WTC11 (cell line): ENCODE results near the gene TRAF3IP3. TPM values are rescaled to one million over a fixed set of nuclear protein-coding genes. Genes with fewer than 3 reads are reported as not detected.
A peak's percentile ranks its signal among the peaks of the same experiment; 100 is the strongest.

Experiments used
- ATAC-seq: fragments of 200-7000 bp; cut with Tn5 transposase; 2 replicates; pipeline ENCODE4 v1.10.0; 2021; ENCODE audit warnings: mild to moderate bottlenecking, moderate library complexity
- CTCF ChIA-PET: fragments of 300-600 bp; sonication (Branson Sonifier 250); formaldehyde crosslinking; loops from one replicate; lab custom pipeline; 2021; ENCODE audit warnings: antibody characterized with exemption; lab: Charles Lee
- POLR2A ChIA-PET: fragments of 350-600 bp; sonication (Branson Sonifier 250); formaldehyde crosslinking; loops from one replicate; lab custom pipeline; 2021; ENCODE audit warnings: antibody characterized with exemption; lab: Charles Lee
- DNase-seq: peaks from one replicate; pipeline ENCODE4 v3.0.0; 2021; ENCODE audit warnings: low spot score
- H3K27ac Mint-ChIP-seq: 2 replicates; pipeline ENCODE4 v1.8.0; 2021; ENCODE audit warnings: mixed read lengths
- H3K27me3 Mint-ChIP-seq: 2 replicates; pipeline ENCODE4 v1.8.0; 2021; ENCODE audit warnings: low read depth, mild to moderate bottlenecking, moderate library complexity, mixed read lengths
- H3K36me3 Mint-ChIP-seq: 2 replicates; pipeline ENCODE4 v1.8.0; 2021; ENCODE audit warnings: mixed read lengths
- H3K4me1 Mint-ChIP-seq: 2 replicates; pipeline ENCODE4 v1.8.0; 2022; ENCODE audit warnings: mixed read lengths
- H3K4me3 Mint-ChIP-seq: 2 replicates; pipeline ENCODE4 v1.8.0; 2021; ENCODE audit warnings: mild to moderate bottlenecking, moderate library complexity, mixed read lengths
- H3K9me3 Mint-ChIP-seq: 2 replicates; pipeline ENCODE4 v1.8.0; 2021; ENCODE audit warnings: mixed read lengths
- ATF3 ChIP-seq: sonication (generic); formaldehyde crosslinking; conservative IDR thresholded peaks from 2 replicates; pipeline ENCODE4 v1.8.1; 2022; ENCODE audit warnings: mild to moderate bottlenecking, missing genetic modification reagents
- CREM ChIP-seq: sonication (generic); formaldehyde crosslinking; IDR thresholded peaks from 2 replicates; pipeline ENCODE4 v1.8.1; 2022; ENCODE audit warnings: mild to moderate bottlenecking, missing genetic modification reagents, moderate library complexity
- CTCF ChIP-seq: fragments of 200-600 bp; IDR thresholded peaks from 2 replicates; pipeline ENCODE4 v1.8.0; 2022; ENCODE audit warnings: antibody characterized with exemption
- FOXJ3 ChIP-seq: sonication (generic); formaldehyde crosslinking; IDR thresholded peaks from 2 replicates; pipeline ENCODE4 v1.9.0; 2021; ENCODE audit warnings: missing genetic modification reagents, mild to moderate bottlenecking, borderline replicate concordance
- FOXK1 ChIP-seq: sonication (generic); formaldehyde crosslinking; IDR thresholded peaks from 2 replicates; pipeline ENCODE4 v1.8.0; 2022; ENCODE audit warnings: mild to moderate bottlenecking, moderate library complexity, missing genetic modification reagents
- FOXP4 ChIP-seq: sonication (generic); formaldehyde crosslinking; IDR thresholded peaks from 2 replicates; pipeline ENCODE4 v1.8.0; 2022; ENCODE audit warnings: mild to moderate bottlenecking, missing genetic modification reagents
- IRF2 ChIP-seq: sonication (generic); formaldehyde crosslinking; IDR thresholded peaks from 2 replicates; pipeline ENCODE4 v1.8.0; 2022; ENCODE audit warnings: low read depth, missing genetic modification reagents, borderline replicate concordance
- MXD4 ChIP-seq: fragments of 250-450 bp; sonication (Bioruptor Pico); IDR thresholded peaks from 2 replicates; pipeline ENCODE4 v1.8.0; 2021; ENCODE audit warnings: mild to moderate bottlenecking, moderate library complexity, borderline replicate concordance
- NFATC4 ChIP-seq: fragments of 250-450 bp; sonication (Bioruptor Pico); IDR thresholded peaks from 2 replicates; pipeline ENCODE4 v1.9.0; 2021; ENCODE audit warnings: mild to moderate bottlenecking
- OVOL2 ChIP-seq: fragments of 250-450 bp; sonication (Bioruptor Pico); IDR thresholded peaks from 2 replicates; pipeline ENCODE4 v1.9.0; 2021; ENCODE audit warnings: mild to moderate bottlenecking, borderline replicate concordance
- PRDM15 ChIP-seq: sonication (generic); formaldehyde crosslinking; IDR thresholded peaks from 2 replicates; pipeline ENCODE4 v1.8.0; 2022; ENCODE audit warnings: missing genetic modification reagents
- PREB ChIP-seq: sonication (generic); formaldehyde crosslinking; IDR thresholded peaks from 2 replicates; pipeline ENCODE4 v1.8.1; 2022; ENCODE audit warnings: mild to moderate bottlenecking, missing genetic modification reagents, moderate library complexity, borderline replicate concordance
- SMAD3 ChIP-seq: sonication (generic); formaldehyde crosslinking; IDR thresholded peaks from 2 replicates; pipeline ENCODE4 v1.8.0; 2022; ENCODE audit warnings: missing genetic modification reagents, mild to moderate bottlenecking, borderline replicate concordance
- TP53 ChIP-seq: sonication (generic); formaldehyde crosslinking; IDR thresholded peaks from 2 replicates; pipeline ENCODE4 v1.8.1; 2023; ENCODE audit warnings: mild to moderate bottlenecking, missing genetic modification reagents
- USF2 ChIP-seq: sonication (generic); formaldehyde crosslinking; IDR thresholded peaks from 2 replicates; pipeline ENCODE4 v1.8.1; 2023; ENCODE audit warnings: mild to moderate bottlenecking, missing genetic modification reagents, moderate library complexity
- ZBTB43 ChIP-seq: sonication (generic); formaldehyde crosslinking; IDR thresholded peaks from 2 replicates; pipeline ENCODE4 v1.8.1; 2023; ENCODE audit warnings: mild to moderate bottlenecking, missing genetic modification reagents
- ZNF138 ChIP-seq: sonication (generic); formaldehyde crosslinking; conservative IDR thresholded peaks from 2 replicates; pipeline ENCODE4 v1.8.1; 2022; ENCODE audit warnings: mild to moderate bottlenecking, moderate library complexity, missing genetic modification reagents
- ZNF281 ChIP-seq: sonication (generic); formaldehyde crosslinking; IDR thresholded peaks from 2 replicates; pipeline ENCODE4 v1.8.0; 2023; ENCODE audit warnings: mild to moderate bottlenecking, missing genetic modification reagents
- ZNF317 ChIP-seq: sonication (generic); formaldehyde crosslinking; IDR thresholded peaks from 2 replicates; pipeline ENCODE4 v1.8.1; 2023; ENCODE audit warnings: low read depth, mild to moderate bottlenecking, moderate library complexity, missing genetic modification reagents, borderline replicate concordance
- ZNF671 ChIP-seq: fragments of 250-450 bp; sonication (Bioruptor Pico); IDR thresholded peaks from 2 replicates; pipeline ENCODE4 v1.8.0; 2021; ENCODE audit warnings: mild to moderate bottlenecking
- total RNA-seq: library from RNA; stranded (reverse); gene quantifications from 3 replicates; pipeline ENCODE4 v1.2.3, GENCODE V29; 2021

TRAF3IP3 gene
- total RNA-seq, 1 experiment from 2014 or later: 0.74 TPM

GRCh38 chr1:209708297-209708696 lies 47.6 kb upstream of the TRAF3IP3 start:
- Mint-ChIP-seq H3K27me3 (no peaks in the 10 kb centered on the region), H3K9me3 (no peaks in the 10 kb centered on the region), H3K4me1 (peaks cover 14% of the 10 kb centered on the region), H3K27ac (no peak overlapping the region), H3K36me3 (no peaks in the 10 kb centered on the region), H3K4me3 (no peak overlapping the region)
- CTCF ChIA-PET: interaction anchor here (1.3 kb wide), 1 partner anchor 139 kb away, joined by 4 read pairs; no protein-coding TSS in a partner anchor
- TF ChIP-seq SMAD3: no peak
- no peak for TF ChIP-seq IRF2 (CRISPR knock-in tag)
- TF ChIP-seq PRDM15 (CRISPR knock-in tag): no peak
- TF ChIP-seq OVOL2 (CRISPR knock-in tag): no peak
- no peak for TF ChIP-seq NFATC4 (CRISPR knock-in tag)
- no peak for TF ChIP-seq FOXP4 (CRISPR knock-in tag)
- TF ChIP-seq ATF3 (CRISPR knock-in tag): no peak
- no peak for TF ChIP-seq ZNF317
- no peak for TF ChIP-seq ZNF138 (CRISPR knock-in tag)
- no peak for TF ChIP-seq ZBTB43 (CRISPR knock-in tag)
- no peak for TF ChIP-seq FOXK1 (CRISPR knock-in tag)
- no peak for TF ChIP-seq TP53
- TF ChIP-seq CREM (CRISPR knock-in tag): no peak
- TF ChIP-seq PREB (CRISPR knock-in tag): no peak
- no peak for TF ChIP-seq MXD4 (CRISPR knock-in tag)
- no peak for TF ChIP-seq ZNF281 (CRISPR knock-in tag)
- no peak for TF ChIP-seq ZNF671 (CRISPR knock-in tag)
- no peak for TF ChIP-seq CTCF
- TF ChIP-seq USF2 (CRISPR knock-in tag): no peak
- TF ChIP-seq FOXJ3 (CRISPR knock-in tag): no peak
- ATAC-seq (peak; percentile 51; the same call in 1 of the 2 replicates), DNase-seq (no peak)
- POLR2A ChIA-PET: interaction anchor here (0.6 kb wide), 1 partner anchor 1633 kb away, joined by 7 read pairs; no protein-coding TSS in a partner anchor
